Measurements from ENCODE around the gene SNRNP27. TPM values are rescaled to one million over a fixed set of nuclear protein-coding genes. Genes with fewer than 3 reads are reported as not detected.

The SNRNP27 gene
- total RNA-seq, 1 donor from 2014 or later: 84.1 TPM

DNA sequence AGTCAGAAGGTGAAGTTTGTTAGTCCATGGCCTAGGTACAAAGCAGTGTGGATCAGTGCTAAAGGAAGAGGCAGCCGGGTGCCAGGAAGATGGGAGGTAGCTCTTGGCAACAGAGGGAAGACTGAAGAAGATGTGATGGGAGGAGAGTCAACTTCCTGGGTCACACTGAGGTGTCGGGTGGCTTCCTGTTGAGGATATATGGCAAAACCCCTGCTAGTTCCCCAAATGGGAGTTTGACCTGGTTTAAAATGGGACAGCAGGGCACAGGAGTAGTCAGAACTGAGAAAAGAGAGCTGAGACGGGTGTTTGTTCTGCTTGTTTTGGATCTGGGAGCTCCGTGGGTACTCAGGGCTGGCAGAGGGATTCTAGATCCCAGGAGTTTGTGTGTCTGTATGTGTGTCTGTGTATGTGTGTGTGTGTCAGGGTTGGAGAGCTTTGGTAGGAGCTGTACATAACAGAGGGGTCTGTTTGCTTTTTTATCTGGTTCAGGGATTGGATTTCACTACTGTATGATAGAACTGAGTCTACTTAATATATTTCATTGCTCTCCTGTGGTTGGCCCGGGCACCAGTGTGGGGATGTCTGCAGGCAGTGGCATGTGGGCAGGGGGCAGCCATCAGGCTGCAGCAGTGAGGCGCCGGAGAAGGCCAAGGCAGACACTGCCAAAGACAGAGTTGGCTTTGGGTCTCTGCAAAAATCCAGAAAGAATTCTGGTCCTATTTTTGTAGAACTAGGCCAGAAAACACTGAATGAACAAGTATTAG is 38.3 kb downstream of the SNRNP27 start:
- peaks cover 1% of the 10 kb centered on the region for H3K36me3 ChIP-seq (ENCODE audit: control insufficient read depth, insufficient read depth, low read length)
- H3K4me3 ChIP-seq (ENCODE audit: low read depth, low read length): no peak overlapping the region
- DNase-seq (ENCODE audit: low read depth): no peak
- TF ChIP-seq, protein P1, sequence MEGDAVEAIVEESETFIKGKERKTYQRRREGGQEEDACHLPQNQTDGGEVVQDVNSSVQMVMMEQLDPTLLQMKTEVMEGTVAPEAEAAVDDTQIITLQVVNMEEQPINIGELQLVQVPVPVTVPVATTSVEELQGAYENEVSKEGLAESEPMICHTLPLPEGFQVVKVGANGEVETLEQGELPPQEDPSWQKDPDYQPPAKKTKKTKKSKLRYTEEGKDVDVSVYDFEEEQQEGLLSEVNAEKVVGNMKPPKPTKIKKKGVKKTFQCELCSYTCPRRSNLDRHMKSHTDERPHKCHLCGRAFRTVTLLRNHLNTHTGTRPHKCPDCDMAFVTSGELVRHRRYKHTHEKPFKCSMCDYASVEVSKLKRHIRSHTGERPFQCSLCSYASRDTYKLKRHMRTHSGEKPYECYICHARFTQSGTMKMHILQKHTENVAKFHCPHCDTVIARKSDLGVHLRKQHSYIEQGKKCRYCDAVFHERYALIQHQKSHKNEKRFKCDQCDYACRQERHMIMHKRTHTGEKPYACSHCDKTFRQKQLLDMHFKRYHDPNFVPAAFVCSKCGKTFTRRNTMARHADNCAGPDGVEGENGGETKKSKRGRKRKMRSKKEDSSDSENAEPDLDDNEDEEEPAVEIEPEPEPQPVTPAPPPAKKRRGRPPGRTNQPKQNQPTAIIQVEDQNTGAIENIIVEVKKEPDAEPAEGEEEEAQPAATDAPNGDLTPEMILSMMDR (IDR thresholded peaks at IDR 0.05; ENCODE audit: insufficient read depth, low read length, poor library complexity, severe bottlenecking): no peak
- no peaks in the 10 kb centered on the region for H3K27me3 ChIP-seq (ENCODE audit: control insufficient read depth, insufficient read depth, low read length)

DNA sequence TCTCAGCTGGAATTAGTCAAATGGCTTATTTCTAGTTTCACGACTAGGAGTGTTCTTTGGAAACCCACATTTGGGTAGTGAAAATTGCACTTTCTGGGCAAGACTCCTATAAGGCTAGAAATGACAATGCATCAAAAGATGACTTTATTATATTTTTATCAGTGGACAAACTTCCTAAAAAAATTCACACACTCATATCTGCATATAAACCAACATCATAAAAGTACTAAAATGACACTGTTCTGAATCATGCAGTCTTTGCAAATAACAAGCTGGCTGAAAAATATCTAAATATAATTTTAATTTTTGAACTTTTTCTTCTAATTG is 38.8 kb downstream of the SNRNP27 start:
- TF ChIP-seq, protein P1 (IDR thresholded peaks at IDR 0.05; ENCODE audit: insufficient read depth, low read length, poor library complexity, severe bottlenecking): no peak
- no peak overlapping the region for H3K4me3 ChIP-seq (ENCODE audit: low read depth, low read length)
- H3K27me3 ChIP-seq (ENCODE audit: control insufficient read depth, insufficient read depth, low read length): no peaks in the 10 kb centered on the region
- no peak for DNase-seq (ENCODE audit: low read depth)
- peaks cover 4% of the 10 kb centered on the region for H3K36me3 ChIP-seq (ENCODE audit: control insufficient read depth, insufficient read depth, low read length)

DNA sequence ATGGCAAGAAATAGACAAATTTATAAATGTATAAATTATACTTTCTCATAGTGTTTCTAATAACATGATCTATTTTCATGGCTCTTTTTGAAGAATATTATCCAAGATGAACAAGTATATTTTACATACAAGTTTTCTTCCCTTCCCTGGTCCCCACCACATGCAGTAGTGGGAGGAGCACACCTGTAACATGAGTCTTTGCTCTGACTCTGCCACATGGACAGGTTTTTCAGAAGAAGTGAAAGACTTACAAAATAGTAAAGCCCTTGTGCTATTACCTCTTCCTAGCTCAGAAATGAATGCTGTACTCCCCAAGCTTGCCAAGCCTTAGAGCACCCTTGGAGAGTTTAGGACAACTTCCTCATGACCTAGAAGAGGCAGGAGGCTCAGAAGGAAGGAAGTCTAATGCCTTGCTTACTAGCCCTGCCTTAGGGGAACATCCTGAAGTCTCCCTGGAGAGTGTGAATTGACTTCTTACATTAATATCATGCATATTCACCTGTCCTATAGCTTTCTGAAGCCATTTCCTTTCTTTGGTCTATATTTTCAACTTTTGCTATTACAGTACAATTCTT is 39.6 kb downstream of the SNRNP27 start:
- no peaks in the 10 kb centered on the region for H3K27me3 ChIP-seq (ENCODE audit: control insufficient read depth, insufficient read depth, low read length)
- TF ChIP-seq, protein P1 (IDR thresholded peaks at IDR 0.05; ENCODE audit: insufficient read depth, low read length, poor library complexity, severe bottlenecking): no peak
- no peak overlapping the region for H3K4me3 ChIP-seq (ENCODE audit: low read depth, low read length)
- DNase-seq (ENCODE audit: low read depth): no peak
- peaks cover 4% of the 10 kb centered on the region for H3K36me3 ChIP-seq (ENCODE audit: control insufficient read depth, insufficient read depth, low read length)

DNA sequence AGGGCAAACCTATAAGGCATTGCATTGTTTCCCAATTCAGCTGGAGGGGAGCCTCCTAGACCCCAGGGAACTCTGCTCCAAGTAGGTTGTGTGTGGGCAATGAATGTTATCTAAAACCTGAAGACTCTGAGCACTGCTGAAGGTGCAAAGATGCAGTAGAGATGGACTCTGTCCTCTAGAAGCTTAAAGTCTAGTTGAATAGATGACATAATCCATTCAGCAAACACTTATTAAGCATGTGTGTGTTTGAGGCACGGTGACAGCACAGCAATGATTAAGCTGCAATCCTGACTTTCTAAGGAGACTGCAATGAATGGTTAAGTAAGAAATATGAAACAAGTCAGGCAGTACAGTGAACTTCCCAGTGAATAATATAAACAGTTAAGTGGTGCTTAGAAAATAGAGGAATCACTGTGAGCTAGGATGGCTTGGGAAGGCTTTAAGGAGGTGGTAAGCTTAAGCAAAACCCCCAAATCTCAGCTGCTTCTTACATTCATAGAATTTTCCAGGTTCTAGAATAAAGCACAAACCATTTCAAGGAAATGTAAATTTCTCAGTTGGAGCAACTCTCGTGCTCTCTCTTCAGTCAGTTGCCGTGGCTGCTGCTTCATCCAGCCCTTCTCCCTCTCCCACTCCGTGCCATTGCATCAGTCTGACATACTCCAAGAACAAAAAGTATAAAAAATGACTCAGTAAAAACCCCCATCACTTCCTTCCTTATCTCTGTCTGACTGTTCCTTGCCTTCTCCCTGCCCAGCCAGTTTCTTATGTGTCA is 40.3 kb downstream of the SNRNP27 start:
- Histone ChIP-seq H3K36me3 (ENCODE audit: control insufficient read depth, insufficient read depth, low read length) (peaks cover 6% of the 10 kb centered on the region), H3K27me3 (ENCODE audit: control insufficient read depth, insufficient read depth, low read length) (no peaks in the 10 kb centered on the region), H3K4me3 (ENCODE audit: low read depth, low read length) (no peak overlapping the region)
- DNase-seq (ENCODE audit: low read depth): peak; percentile 48
- TF ChIP-seq, protein P1 (IDR thresholded peaks at IDR 0.05; ENCODE audit: insufficient read depth, low read length, poor library complexity, severe bottlenecking): no peak

DNA sequence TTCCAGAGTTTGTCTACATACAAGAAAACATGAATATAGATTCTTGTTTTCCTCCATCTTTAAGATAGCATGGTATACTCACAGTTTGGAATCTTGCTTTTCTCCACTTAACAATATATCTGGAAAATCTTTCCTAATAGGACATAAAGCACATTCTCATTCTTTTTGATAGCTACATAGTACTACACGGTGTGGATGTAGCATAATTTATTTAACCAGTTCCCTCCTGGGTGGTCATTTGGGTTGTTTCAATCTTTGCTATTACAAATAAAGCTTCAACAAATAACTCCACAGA is 40.8 kb downstream of the SNRNP27 start:
- H3K4me3 ChIP-seq (ENCODE audit: low read depth, low read length): no peak overlapping the region
- no peak for DNase-seq (ENCODE audit: low read depth)
- H3K27me3 ChIP-seq (ENCODE audit: control insufficient read depth, insufficient read depth, low read length): no peaks in the 10 kb centered on the region

More for the DNA sequence above, 40.8 kb downstream of the SNRNP27 start:
- TF ChIP-seq, protein P1 (IDR thresholded peaks at IDR 0.05; ENCODE audit: insufficient read depth, low read length, poor library complexity, severe bottlenecking): no peak
- peaks cover 6% of the 10 kb centered on the region for H3K36me3 ChIP-seq (ENCODE audit: control insufficient read depth, insufficient read depth, low read length)

All from kidney epithelial cell (primary cell).